GM12878 (cell line): ENCODE data around the gene ENDOG.

ENCODE experiments used
- ATF2 ChIP-seq: IDR thresholded peaks from 2 replicates; pipeline ENCODE4 v1.6.1; 2012; ENCODE audit warnings: low read length, inconsistent platforms
- BRCA1 ChIP-seq: IDR thresholded peaks from 2 replicates; pipeline ENCODE4 v1.6.1; 2011; ENCODE audit warnings: low read depth, low read length, improper control_type of control experiment
- CTCF ChIP-seq, 3 experiments: IDR thresholded peaks in 2 of 3; conservative IDR thresholded peaks in 1 of 3; 2 replicates each; pipeline ENCODE4 v1.5.1; 2011; ENCODE audit warnings: low read depth in 3 of 3, low read length in 3 of 3, mild to moderate bottlenecking in 3 of 3, control low read depth in 2 of 3, moderate library complexity in 2 of 3, inconsistent platforms in 1 of 3, mixed read lengths in 1 of 3; ENCODE audit not compliant: control insufficient read depth in 2 of 3, insufficient read depth in 1 of 3; ENCODE audit errors: extremely low read depth in 1 of 3
- KDM1A ChIP-seq: fragments of 200-600 bp; sonication (generic); IDR thresholded peaks from 2 replicates; pipeline ENCODE4 v1.6.1; 2016; ENCODE audit warnings: borderline replicate concordance

GRCh38 chr9:128846680-128847030 lies 28.4 kb downstream of the ENDOG start:
- TF ChIP-seq CTCF (IDR thresholded peaks at IDR 0.05 in 2 of 3, conservative IDR thresholded peaks at IDR 0.05 in 1 of 3; ENCODE audit: control insufficient read depth in 2 of 3, extremely low read depth in 1 of 3, insufficient read depth in 1 of 3, low read depth in 3 of 3, low read length in 3 of 3) = no peak
- no peak for TF ChIP-seq KDM1A
- TF ChIP-seq ATF2 = no peak
- no peak for TF ChIP-seq BRCA1
